Measurements from ENCODE around the gene SMIM13.
"Not testable (repeated sequence)": the region's sequence is repeated elsewhere in the genome, so short reads cannot be mapped to it uniquely, and the experiment has no call there.

Gene SMIM13

DNA sequence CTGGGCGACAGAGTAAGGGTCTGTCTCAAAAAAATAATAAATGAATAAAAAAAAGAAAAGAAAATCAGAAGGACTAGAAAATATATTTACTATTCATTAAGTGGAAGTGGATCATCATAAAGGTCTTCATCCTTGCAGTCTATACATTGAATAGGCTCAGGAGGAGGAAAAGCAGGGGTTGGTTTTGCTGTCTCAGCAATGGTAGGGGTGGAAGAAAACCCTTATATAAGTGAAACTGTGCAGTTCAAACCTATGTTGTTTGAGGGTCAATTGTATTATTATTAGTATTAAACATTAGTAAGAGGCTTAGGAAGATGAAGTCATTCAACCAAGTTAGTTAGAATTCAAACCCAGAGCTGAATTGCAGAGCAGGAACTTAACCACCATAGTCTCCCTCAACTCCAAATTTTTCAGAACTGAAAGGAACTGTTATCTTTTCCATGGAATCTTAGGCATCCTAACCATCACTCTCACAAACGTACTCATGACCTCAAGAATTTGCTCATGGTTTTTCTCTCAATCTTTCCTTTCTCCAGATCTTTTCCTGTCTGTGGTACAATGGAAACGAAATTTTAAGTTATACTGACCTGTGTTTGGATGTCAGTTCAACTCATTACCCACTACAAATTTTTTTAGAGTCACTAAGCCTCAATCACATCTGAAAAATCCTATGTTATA, 7.7 kb upstream of the SMIM13 start:
- Histone ChIP-seq H3K27ac (ENCODE audit: low read depth, low read length) (no peak overlapping the region), H3K9ac (ENCODE audit: low read length) (no peak overlapping the region), H3K4me3 (ENCODE audit: low read depth in 1 of 2, low read length in 2 of 2) (no peak overlapping the region), H3K27me3 (ENCODE audit: control insufficient read depth in 1 of 2, insufficient read depth in 2 of 2, low read length in 2 of 2) (no peaks in the 10 kb centered on the region), H3K4me1 (ENCODE audit: insufficient read depth, low read length) (no peaks in the 10 kb centered on the region), H3K9me3 (ENCODE audit: low read length) (no peaks in the 10 kb centered on the region), H3K36me3 (ENCODE audit: insufficient read depth, low read length) (no peaks in the 10 kb centered on the region)

DNA sequence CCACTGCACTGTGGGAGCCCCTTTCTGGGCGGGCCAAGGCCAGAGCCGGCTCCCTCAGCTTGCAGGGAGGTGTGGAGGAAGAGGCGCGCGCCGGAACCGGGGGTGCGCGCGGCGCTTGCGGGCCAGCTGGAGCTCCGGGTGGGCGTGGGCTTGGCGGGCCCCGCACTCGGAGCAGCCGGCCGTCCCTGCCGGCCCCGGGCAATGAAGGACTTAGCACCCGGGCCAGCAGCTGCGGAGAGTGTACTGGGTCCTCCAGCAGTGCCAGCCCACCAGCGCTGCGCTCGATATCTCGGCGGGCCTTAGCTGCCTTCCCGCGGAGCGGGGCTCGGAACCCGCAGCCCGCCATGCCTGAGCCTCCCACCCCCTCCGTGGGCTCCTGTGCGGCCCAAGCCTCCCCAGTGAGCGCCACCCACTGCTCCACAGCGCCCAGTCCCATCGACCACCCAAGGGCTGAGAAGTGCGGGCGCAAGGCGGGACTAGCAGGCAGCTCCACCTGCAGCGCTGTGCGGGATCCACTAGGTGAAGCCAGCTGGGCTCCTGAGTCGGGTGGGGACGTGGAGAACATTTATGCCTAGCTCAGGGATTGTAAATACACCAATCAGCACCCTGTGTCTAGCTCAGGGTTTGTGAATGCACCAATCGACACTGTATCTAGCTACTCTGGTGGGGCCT, 6.4 kb upstream of the SMIM13 start:
- H3K4me1 ChIP-seq (ENCODE audit: insufficient read depth, low read length); H3K36me3 ChIP-seq (ENCODE audit: insufficient read depth, low read length); H3K4me3 ChIP-seq (ENCODE audit: low read depth in 1 of 2, low read length in 2 of 2); H3K27me3 ChIP-seq (ENCODE audit: control insufficient read depth in 1 of 2, insufficient read depth in 2 of 2, low read length in 2 of 2); H3K9ac ChIP-seq (ENCODE audit: low read length); H3K9me3 ChIP-seq (ENCODE audit: low read length); H3K27ac ChIP-seq (ENCODE audit: low read depth, low read length): not testable (repeated sequence)

DNA sequence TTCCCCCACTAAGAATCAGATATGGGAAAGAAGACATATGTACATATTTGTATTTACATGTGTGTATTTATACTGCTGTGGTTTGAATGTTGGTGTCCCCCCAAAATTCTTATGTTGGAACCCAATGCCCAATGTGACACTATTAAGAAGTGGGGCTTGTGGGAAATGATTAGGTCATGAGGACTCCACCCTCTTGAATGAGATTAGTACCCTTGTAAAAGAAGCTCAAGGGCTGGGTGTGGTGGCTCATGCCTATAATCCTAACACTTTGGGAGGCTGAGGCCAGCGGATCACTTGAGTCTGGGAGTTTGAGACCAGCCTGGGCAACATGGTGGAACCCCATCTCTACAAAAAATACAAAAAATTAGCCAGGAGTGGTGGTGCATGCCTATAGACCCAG, 3.9 kb upstream of the SMIM13 start:
- Histone ChIP-seq H3K27ac (ENCODE audit: low read depth, low read length) (no peak overlapping the region), H3K9ac (ENCODE audit: low read length) (no peak overlapping the region), H3K4me1 (ENCODE audit: insufficient read depth, low read length) (peaks cover 7% of the 10 kb centered on the region), H3K9me3 (ENCODE audit: low read length) (no peaks in the 10 kb centered on the region), H3K27me3 (ENCODE audit: control insufficient read depth in 1 of 2, insufficient read depth in 2 of 2, low read length in 2 of 2) (no peaks in the 10 kb centered on the region), H3K4me3 (ENCODE audit: low read depth in 1 of 2, low read length in 2 of 2) (no peak overlapping the region), H3K36me3 (ENCODE audit: insufficient read depth, low read length) (no peaks in the 10 kb centered on the region)

DNA sequence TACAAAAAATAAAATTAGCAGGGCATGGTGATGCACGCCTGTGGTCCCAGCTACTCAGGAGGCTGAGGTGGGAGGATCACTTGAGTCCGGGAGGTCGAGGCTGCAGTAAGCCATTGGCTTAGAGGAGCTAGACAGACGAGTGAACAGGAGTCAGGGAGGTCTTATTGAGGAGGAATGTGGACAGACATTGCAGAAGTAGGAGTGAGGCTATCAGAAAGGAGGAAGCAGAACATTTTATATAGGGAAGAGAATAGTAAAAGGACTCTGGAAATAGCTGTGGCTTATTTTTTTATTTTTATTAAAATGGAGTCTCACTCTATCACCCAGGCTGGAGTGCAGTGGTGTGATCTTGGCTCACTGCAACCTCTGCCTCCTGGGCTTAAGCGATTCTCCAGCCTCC, 2.5 kb upstream of the SMIM13 start:
- not testable (repeated sequence) for H3K9me3 ChIP-seq (ENCODE audit: low read length); H3K4me1 ChIP-seq (ENCODE audit: insufficient read depth, low read length); H3K27me3 ChIP-seq (ENCODE audit: control insufficient read depth in 1 of 2, insufficient read depth in 2 of 2, low read length in 2 of 2); H3K36me3 ChIP-seq (ENCODE audit: insufficient read depth, low read length); H3K27ac ChIP-seq (ENCODE audit: low read depth, low read length); H3K9ac ChIP-seq (ENCODE audit: low read length); H3K4me3 ChIP-seq (ENCODE audit: low read depth in 1 of 2, low read length in 2 of 2)

DNA sequence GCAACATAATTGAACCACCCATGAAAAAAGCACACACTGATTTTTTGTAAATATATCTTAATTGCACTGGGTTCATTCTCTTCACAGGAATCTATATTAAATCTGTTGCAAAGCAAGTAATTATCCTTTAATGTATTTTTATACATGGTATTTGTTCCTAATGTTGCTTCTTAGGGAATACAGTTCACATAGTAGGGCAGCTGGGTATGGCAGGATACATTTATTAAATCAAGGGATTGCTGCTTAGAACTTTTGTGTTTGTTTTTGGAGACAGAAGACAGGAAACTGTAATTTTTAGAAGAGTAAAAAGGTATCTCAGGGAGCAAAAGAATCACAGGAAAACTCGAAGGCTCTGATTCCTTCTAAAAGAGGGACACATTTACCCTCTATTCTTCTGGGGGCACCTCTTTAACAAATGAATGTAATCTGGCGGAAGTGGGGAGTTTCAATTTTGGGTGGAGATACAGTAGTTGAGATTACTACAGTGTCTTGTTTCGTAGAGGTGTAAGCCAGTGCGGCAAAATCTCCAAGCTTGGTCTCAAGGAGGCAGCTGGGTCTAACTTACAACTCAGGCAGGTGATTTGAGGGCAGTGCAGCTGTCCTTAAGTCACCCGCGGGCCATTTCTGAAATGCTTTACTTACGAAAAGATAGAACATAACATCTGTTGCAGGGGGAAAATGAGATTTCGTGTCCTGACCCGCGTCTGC, 812 bp upstream of the SMIM13 start:
- Histone ChIP-seq H3K4me1 (ENCODE audit: insufficient read depth, low read length) (peaks cover 7% of the 10 kb centered on the region), H3K9me3 (ENCODE audit: low read length) (no peaks in the 10 kb centered on the region), H3K36me3 (ENCODE audit: insufficient read depth, low read length) (no peaks in the 10 kb centered on the region), H3K27ac (ENCODE audit: low read depth, low read length) (peak overlapping the region; percentile 97), H3K9ac (ENCODE audit: low read length) (peak overlapping the region; percentile 77), H3K27me3 (ENCODE audit: control insufficient read depth in 1 of 2, insufficient read depth in 2 of 2, low read length in 2 of 2) (no peaks in the 10 kb centered on the region), H3K4me3 (ENCODE audit: low read depth in 1 of 2, low read length in 2 of 2) (peak overlapping the region; percentile 77 to 96)

DNA sequence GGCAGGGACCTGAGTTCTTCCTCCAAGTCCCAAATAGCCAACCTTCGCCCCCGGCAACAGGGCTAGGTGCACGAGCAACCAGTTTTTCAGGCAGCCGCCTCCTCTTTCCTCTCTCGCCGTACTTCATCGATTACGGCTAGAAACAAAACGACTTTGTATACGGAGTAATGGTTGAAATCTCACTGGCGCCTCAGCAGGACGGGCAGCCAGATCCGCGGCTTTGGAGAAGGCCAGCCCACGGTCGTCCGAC, 333 bp upstream of the SMIM13 start:
- peaks cover 7% of the 10 kb centered on the region for H3K4me1 ChIP-seq (ENCODE audit: insufficient read depth, low read length)
- no peaks in the 10 kb centered on the region for H3K9me3 ChIP-seq (ENCODE audit: low read length)
- no peaks in the 10 kb centered on the region for H3K27me3 ChIP-seq (ENCODE audit: control insufficient read depth in 1 of 2, insufficient read depth in 2 of 2, low read length in 2 of 2)
- peak overlapping the region; percentile 77 to 96 for H3K4me3 ChIP-seq (ENCODE audit: low read depth in 1 of 2, low read length in 2 of 2)
- peak overlapping the region; percentile 77 for H3K9ac ChIP-seq (ENCODE audit: low read length)
- peak overlapping the region; percentile 97 for H3K27ac ChIP-seq (ENCODE audit: low read depth, low read length)
- H3K36me3 ChIP-seq (ENCODE audit: insufficient read depth, low read length): no peaks in the 10 kb centered on the region

DNA sequence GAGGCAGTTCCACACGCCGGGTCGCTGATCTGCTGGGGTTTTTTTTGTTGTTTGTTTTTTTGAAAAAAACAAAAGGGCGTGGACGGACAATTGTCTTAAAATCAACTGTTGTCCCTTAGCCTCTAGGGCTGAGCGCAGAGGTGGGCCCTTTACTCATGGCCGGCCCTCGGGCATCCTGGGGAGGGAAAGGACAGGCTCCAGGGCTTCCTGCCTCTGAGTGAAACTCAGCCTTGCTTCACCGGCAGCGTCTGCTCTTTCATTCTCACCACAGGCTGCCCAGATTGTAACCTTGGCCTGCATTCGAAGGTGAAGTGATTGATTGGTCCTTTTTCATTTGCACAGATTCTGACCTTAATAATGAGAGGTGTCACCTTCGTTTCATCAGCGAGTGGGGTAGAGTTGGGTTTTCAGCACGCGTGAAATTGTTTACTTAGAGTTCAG, 797 bp downstream of the SMIM13 start:
- Histone ChIP-seq H3K9me3 (ENCODE audit: low read length) (no peaks in the 10 kb centered on the region), H3K9ac (ENCODE audit: low read length) (peak overlapping the region; percentile 76), H3K27ac (ENCODE audit: low read depth, low read length) (peak overlapping the region; percentile 82), H3K4me1 (ENCODE audit: insufficient read depth, low read length) (peaks cover 7% of the 10 kb centered on the region), H3K36me3 (ENCODE audit: insufficient read depth, low read length) (no peaks in the 10 kb centered on the region), H3K4me3 (ENCODE audit: low read depth in 1 of 2, low read length in 2 of 2) (peak overlapping the region; percentile 86 to 96), H3K27me3 (ENCODE audit: control insufficient read depth in 1 of 2, insufficient read depth in 2 of 2, low read length in 2 of 2) (no peaks in the 10 kb centered on the region)

DNA sequence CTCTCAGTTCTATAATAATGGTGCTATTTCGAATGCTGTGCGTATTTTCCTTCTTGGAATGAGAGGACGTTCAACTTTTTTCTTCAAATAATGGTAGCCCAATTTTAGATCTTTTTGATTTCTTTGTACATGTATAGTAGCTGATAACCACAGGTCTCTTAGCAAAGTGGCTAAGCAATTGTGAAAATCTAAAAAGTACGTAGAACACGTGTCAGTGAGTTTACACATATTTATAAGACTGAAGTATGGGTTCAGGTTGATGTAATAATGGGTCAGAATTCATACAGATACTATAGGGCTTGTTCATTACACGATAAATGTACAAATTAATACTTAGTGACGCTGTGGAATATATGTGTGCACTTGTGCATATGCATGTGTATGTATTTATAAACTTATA, 1.3 kb downstream of the SMIM13 start:
- no peak overlapping the region for H3K27ac ChIP-seq (ENCODE audit: low read depth, low read length)
- no peaks in the 10 kb centered on the region for H3K36me3 ChIP-seq (ENCODE audit: insufficient read depth, low read length)
- H3K9me3 ChIP-seq (ENCODE audit: low read length): no peaks in the 10 kb centered on the region
- peak overlapping the region; percentile 76 for H3K9ac ChIP-seq (ENCODE audit: low read length)
- no peaks in the 10 kb centered on the region for H3K27me3 ChIP-seq (ENCODE audit: control insufficient read depth in 1 of 2, insufficient read depth in 2 of 2, low read length in 2 of 2)
- peaks cover 7% of the 10 kb centered on the region for H3K4me1 ChIP-seq (ENCODE audit: insufficient read depth, low read length)
- peak overlapping the region; percentile 86 to 96 for H3K4me3 ChIP-seq (ENCODE audit: low read depth in 1 of 2, low read length in 2 of 2)

DNA sequence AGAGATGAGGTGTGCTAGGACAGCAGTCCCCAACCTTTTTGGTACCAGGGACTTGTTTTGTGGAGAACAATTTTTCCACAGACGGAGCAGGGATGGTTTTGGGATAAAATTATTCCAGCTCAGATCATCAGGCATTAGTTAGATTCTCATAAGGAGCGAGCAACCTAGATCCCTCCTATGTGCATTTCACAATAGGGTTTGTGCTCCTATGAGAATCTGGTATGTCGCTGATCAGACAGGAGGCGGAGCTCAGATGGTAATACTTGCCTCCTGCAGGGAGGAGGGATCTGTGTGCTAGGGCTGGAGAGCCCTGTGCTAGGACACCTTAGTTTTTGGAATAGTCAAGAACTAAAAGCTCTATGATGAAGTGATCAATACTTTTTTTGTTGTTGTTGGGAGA, 2.5 kb downstream of the SMIM13 start:
- Histone ChIP-seq H3K27ac (ENCODE audit: low read depth, low read length) (no peak overlapping the region), H3K4me3 (ENCODE audit: low read depth in 1 of 2, low read length in 2 of 2) (no peak overlapping the region), H3K9ac (ENCODE audit: low read length) (no peak overlapping the region), H3K27me3 (ENCODE audit: control insufficient read depth in 1 of 2, insufficient read depth in 2 of 2, low read length in 2 of 2) (no peaks in the 10 kb centered on the region), H3K36me3 (ENCODE audit: insufficient read depth, low read length) (no peaks in the 10 kb centered on the region), H3K9me3 (ENCODE audit: low read length) (no peaks in the 10 kb centered on the region), H3K4me1 (ENCODE audit: insufficient read depth, low read length) (peaks cover 7% of the 10 kb centered on the region)

DNA sequence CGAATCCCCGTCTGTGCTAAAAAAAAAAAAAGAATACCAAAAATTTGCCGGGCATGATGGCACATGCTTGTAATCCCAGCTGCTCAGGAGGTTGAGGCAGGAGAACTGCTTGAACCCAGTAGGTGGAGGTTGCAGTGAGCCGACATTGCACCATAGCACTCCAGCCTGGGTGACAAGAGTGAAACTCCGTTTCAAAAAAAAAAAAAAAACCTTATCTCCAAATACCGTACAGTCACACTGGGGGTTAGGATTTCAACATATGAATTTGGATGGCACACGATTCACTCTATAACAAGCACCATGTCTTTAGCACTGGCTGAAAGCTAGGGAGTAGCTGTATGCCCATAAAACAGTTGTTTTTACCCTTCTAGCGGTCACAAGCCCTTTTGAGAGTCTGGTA, 3.8 kb downstream of the SMIM13 start:
- Histone ChIP-seq H3K27me3 (ENCODE audit: control insufficient read depth in 1 of 2, insufficient read depth in 2 of 2, low read length in 2 of 2) (no peaks in the 10 kb centered on the region), H3K9ac (ENCODE audit: low read length) (no peak overlapping the region), H3K36me3 (ENCODE audit: insufficient read depth, low read length) (no peaks in the 10 kb centered on the region), H3K4me3 (ENCODE audit: low read depth in 1 of 2, low read length in 2 of 2) (no peak overlapping the region), H3K27ac (ENCODE audit: low read depth, low read length) (no peak overlapping the region), H3K9me3 (ENCODE audit: low read length) (no peaks in the 10 kb centered on the region), H3K4me1 (ENCODE audit: insufficient read depth, low read length) (peaks cover 7% of the 10 kb centered on the region)

DNA sequence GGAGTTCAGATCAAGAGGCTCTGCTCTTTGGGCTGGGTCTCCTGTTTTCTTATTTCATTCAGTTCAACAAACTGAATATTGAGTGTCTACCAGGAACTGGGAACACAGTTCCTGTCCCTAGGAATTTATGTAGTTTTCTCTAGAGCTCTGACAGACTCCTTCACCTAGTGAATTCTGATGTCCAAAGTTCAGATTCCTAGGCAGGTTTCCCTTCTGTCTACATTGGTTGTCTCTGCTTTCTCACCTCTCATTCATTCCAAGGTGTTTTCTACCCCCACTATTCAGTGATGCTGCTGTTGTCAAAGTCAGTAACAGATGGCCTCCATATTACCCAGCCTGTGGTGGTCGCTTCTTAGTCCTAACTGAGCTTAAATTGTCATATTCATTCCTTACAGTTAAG, 4.4 kb downstream of the SMIM13 start:
- H3K4me1 ChIP-seq (ENCODE audit: insufficient read depth, low read length): peaks cover 2% of the 10 kb centered on the region
- H3K9me3 ChIP-seq (ENCODE audit: low read length): no peaks in the 10 kb centered on the region
- H3K36me3 ChIP-seq (ENCODE audit: insufficient read depth, low read length): no peaks in the 10 kb centered on the region
- no peaks in the 10 kb centered on the region for H3K27me3 ChIP-seq (ENCODE audit: control insufficient read depth in 1 of 2, insufficient read depth in 2 of 2, low read length in 2 of 2)
- no peak overlapping the region for H3K27ac ChIP-seq (ENCODE audit: low read depth, low read length)
- H3K4me3 ChIP-seq (ENCODE audit: low read depth in 1 of 2, low read length in 2 of 2): no peak overlapping the region
- no peak overlapping the region for H3K9ac ChIP-seq (ENCODE audit: low read length)

DNA sequence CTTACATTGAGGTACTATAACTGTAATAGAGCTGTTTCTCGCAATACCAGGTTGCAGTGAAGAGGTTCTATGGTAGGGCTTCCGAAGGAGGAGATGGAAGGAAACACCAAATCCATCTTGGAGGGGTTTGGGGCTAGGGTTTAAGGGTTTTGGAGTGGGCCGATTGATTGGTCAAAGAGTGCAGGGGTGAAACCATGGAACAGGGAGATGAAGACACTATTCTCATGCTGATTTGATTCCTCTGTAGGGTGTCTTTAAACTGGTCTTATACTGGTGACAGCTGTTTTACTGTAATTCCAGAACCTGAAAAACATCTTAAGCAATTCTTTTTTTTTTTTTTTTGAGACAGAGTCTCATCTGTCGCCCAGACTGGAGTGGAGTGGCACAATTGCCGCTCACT, 7.8 kb downstream of the SMIM13 start:
- no peaks in the 10 kb centered on the region for H3K36me3 ChIP-seq (ENCODE audit: insufficient read depth, low read length)

More for the DNA sequence above, 7.8 kb downstream of the SMIM13 start:
- H3K4me3 ChIP-seq (ENCODE audit: low read depth in 1 of 2, low read length in 2 of 2): no peak overlapping the region
- no peak overlapping the region for H3K27ac ChIP-seq (ENCODE audit: low read depth, low read length)
- no peaks in the 10 kb centered on the region for H3K27me3 ChIP-seq (ENCODE audit: control insufficient read depth in 1 of 2, insufficient read depth in 2 of 2, low read length in 2 of 2)
- H3K9me3 ChIP-seq (ENCODE audit: low read length): no peaks in the 10 kb centered on the region
- H3K9ac ChIP-seq (ENCODE audit: low read length): no peak overlapping the region
- H3K4me1 ChIP-seq (ENCODE audit: insufficient read depth, low read length): no peaks in the 10 kb centered on the region
